Bronchial epithelial cell (primary cell): ENCODE data around the gene TMEM214. TPM values are rescaled to one million over a fixed set of nuclear protein-coding genes. Genes with fewer than 3 reads are reported as not detected.
A peak's percentile ranks its signal among the peaks of the same experiment; 100 is the strongest.

ENCODE experiments used
- DNase-seq: peaks from one replicate; pipeline ENCODE4 v3.0.0-alpha.2; 2010; ENCODE audit warnings: low read depth
- FAIRE-seq: peaks from 2 replicates; lab custom pipeline; 2011; peaks lifted over from hg19 to GRCh38; lab: Jason Lieb, UNC
- H3K27me3 ChIP-seq: 2 replicates; pipeline ENCODE4 v1.5.1; 2011; ENCODE audit warnings: low read length; ENCODE audit not compliant: control insufficient read depth, insufficient read depth
- H3K36me3 ChIP-seq: 2 replicates; pipeline ENCODE4 v1.5.1; 2011; ENCODE audit warnings: low read length; ENCODE audit not compliant: control insufficient read depth, insufficient read depth
- H3K4me3 ChIP-seq: 2 replicates; pipeline ENCODE4 v1.5.1; 2011; ENCODE audit warnings: mild to moderate bottlenecking, low read depth, low read length, control low read depth
- total RNA-seq: library from RNA; depleted of rRNA; stranded (reverse); fragments of >200 nt; gene quantifications from 2 replicates; pipeline ENCODE4 v1.2.1, GENCODE V29; 2014
- TF ChIP-seq, protein P1 (sequence below): IDR thresholded peaks from 2 replicates; pipeline ENCODE4 v1.5.1; 2011; ENCODE audit warnings: mild to moderate bottlenecking, moderate library complexity, low read length, control low read depth, inconsistent platforms; ENCODE audit not compliant: insufficient read depth, severe bottlenecking

TMEM214 gene
- total RNA-seq, 1 donor from 2014 or later = 15.8 TPM

DNA sequence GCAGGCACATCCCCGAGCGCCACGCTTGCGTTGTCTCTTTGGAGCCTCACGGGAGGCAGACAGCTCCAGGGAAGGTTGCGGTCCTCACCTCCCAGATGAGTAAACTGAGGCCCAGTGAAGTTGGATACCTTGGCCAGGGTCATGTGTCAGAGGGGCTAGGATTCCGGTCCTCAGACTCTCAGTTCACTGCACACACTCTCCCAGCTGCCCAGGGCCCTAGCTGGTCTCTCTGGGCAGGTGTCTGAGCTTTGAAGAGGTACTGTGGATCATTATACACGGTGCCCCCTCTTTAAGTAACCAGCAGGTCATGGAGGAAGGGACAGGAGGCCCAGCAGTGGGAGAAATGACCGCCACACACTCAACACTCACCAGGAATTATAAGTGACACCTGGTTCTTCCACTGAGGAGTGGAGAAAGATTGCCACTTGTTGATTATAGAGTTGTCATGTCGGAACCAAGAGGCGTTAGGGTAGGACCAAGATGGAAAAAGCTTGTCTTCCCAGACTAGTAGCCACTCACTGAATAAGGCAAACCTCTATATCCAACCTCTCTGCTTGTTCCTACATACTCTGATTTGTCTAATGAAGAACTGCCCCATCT, 588 bp downstream of the TMEM214 start:
- no peaks in the 10 kb centered on the region for H3K27me3 ChIP-seq
- FAIRE-seq = no peak
- H3K36me3 ChIP-seq = peaks cover 32% of the 10 kb centered on the region
- TF ChIP-seq, protein P1, sequence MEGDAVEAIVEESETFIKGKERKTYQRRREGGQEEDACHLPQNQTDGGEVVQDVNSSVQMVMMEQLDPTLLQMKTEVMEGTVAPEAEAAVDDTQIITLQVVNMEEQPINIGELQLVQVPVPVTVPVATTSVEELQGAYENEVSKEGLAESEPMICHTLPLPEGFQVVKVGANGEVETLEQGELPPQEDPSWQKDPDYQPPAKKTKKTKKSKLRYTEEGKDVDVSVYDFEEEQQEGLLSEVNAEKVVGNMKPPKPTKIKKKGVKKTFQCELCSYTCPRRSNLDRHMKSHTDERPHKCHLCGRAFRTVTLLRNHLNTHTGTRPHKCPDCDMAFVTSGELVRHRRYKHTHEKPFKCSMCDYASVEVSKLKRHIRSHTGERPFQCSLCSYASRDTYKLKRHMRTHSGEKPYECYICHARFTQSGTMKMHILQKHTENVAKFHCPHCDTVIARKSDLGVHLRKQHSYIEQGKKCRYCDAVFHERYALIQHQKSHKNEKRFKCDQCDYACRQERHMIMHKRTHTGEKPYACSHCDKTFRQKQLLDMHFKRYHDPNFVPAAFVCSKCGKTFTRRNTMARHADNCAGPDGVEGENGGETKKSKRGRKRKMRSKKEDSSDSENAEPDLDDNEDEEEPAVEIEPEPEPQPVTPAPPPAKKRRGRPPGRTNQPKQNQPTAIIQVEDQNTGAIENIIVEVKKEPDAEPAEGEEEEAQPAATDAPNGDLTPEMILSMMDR = no peak
- H3K4me3 ChIP-seq = peak overlapping the region; percentile 75
- DNase-seq = no peak

DNA sequence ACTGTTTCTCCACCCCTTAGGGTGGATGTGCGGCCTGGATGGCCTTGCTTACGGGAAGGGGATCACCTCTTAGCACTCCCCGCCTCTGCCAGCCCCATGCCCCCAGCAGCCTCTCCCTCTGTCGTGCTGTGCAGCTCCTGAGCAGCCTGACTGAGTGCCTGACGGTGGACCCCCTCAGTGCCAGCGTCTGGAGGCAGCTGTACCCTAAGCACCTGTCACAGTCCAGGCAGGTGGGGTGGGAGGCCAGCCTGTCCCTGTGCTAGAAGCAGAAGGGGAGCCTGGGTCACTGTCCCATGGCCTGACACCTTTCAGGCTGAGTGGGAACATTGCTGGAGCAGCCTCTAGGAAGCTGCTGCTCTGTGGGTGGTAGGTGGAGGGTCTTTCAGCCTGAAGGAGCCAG, 5.2 kb downstream of the TMEM214 start:
- Histone ChIP-seq H3K4me3 (no peak overlapping the region), H3K36me3 (peaks cover 43% of the 10 kb centered on the region), H3K27me3 (no peaks in the 10 kb centered on the region)
- DNase-seq (no peak), FAIRE-seq (no peak)
- TF ChIP-seq, protein P1 = no peak

DNA sequence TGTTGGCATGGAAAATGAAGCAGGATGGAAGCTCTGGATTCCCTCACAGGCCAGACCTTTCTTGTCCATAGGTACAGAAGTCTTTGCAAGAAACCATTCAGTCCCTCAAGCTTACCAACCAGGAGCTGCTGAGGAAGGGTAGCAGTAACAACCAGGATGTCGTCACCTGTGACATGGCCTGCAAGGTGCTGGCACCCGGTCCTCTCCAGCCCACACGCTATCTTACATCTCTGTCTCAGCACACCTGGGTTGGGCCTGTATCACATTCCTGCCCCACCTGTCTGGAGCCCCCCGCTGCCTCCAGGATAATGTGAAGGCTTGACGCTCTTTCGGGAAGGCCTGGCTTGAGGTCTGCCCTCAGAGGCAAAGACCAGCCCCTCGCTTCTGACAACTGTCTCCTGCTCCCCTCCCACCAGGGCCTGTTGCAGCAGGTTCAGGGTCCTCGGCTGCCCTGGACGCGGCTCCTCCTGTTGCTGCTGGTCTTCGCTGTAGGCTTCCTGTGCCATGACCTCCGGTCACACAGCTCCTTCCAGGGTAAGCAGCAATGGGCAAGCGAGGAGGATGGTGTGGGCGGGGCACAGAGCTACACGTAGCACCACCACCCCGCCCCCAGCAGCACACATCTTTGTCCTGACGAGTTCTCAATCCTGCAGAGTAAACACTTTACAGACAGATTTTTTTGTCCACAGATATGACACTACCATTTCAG, 6.0 kb downstream of the TMEM214 start:
- Histone ChIP-seq H3K27me3 (no peaks in the 10 kb centered on the region), H3K4me3 (no peak overlapping the region), H3K36me3 (peaks cover 43% of the 10 kb centered on the region)
- FAIRE-seq (no peak), DNase-seq (no peak)
- TF ChIP-seq, protein P1 = no peak

DNA sequence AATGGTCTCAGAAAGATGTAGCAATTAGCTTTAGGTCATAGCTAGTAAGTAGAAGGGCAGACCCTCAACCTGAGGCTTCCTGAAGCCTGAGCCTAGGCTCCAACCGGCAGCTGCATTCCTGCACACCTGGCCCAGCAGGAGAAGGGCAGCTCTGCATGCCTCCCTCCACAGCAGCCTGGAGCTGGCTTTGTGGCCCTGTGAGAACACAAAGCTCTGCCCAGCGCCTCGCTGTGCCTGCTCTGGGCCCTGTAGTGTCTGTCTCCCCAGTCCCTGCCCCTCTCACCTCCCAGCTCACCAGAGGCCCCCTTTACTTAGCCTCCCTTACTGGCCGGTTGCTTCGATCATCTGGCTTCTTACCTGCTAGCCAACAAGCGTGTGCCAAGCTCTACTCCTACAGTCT, 6.7 kb downstream of the TMEM214 start:
- Histone ChIP-seq H3K27me3 (no peaks in the 10 kb centered on the region), H3K4me3 (no peak overlapping the region), H3K36me3 (peaks cover 43% of the 10 kb centered on the region)
- no peak for DNase-seq
- TF ChIP-seq, protein P1 = no peak
- FAIRE-seq = no peak

DNA sequence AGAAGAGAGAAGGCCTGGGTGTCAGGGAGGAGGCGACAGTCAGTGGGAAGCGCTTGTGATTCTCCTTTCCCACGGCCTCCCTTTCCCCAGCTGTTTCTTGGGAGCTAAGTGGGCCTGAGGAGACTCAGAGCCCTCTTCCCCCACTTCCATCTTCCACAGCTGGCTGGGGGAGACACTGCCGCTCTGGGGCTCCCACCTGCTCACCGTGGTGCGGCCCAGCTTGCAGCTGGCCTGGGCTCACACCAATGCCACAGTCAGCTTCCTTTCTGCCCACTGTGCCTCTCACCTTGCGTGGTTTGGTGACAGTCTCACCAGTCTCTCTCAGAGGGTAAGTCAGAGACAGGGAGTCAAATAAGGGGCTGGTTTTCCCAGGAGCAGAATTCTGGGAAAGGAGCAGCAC, 7.1 kb downstream of the TMEM214 start:
- no peak for FAIRE-seq
- H3K4me3 ChIP-seq = no peak overlapping the region

More for the DNA sequence above, 7.1 kb downstream of the TMEM214 start:
- DNase-seq = no peak
- TF ChIP-seq, protein P1 = no peak
- Histone ChIP-seq H3K36me3 (peaks cover 42% of the 10 kb centered on the region), H3K27me3 (no peaks in the 10 kb centered on the region)
